GM12874 (cell line): Measurements from ENCODE around the gene ITM2A.

Source experiments
- TF ChIP-seq, protein P1 (sequence below): IDR thresholded peaks from 2 replicates; pipeline ENCODE4 v1.5.1; 2011; ENCODE audit warnings: low read depth, mild to moderate bottlenecking, control low read depth, low read length, moderate library complexity; ENCODE audit not compliant: insufficient read depth

The ITM2A gene

DNA sequence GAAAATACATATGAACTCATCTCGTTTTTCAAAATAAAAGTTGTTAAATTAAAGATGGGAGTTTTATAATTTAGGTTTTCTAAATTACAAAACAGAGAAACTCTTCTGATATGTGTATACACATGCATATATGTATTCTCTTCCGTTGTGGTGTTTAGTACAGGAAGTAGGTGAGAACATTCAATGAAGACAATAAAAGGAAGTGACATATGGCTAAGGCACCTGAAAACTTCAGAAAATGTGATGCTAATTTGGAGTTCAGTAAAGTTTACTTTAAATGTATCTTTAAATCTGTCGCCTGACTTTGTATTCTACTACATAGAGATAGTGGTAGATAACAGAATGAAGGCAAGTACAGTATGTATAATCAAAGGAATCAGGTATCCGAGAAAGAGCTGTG is 33.5 kb upstream of the ITM2A start:
- TF ChIP-seq, protein P1, sequence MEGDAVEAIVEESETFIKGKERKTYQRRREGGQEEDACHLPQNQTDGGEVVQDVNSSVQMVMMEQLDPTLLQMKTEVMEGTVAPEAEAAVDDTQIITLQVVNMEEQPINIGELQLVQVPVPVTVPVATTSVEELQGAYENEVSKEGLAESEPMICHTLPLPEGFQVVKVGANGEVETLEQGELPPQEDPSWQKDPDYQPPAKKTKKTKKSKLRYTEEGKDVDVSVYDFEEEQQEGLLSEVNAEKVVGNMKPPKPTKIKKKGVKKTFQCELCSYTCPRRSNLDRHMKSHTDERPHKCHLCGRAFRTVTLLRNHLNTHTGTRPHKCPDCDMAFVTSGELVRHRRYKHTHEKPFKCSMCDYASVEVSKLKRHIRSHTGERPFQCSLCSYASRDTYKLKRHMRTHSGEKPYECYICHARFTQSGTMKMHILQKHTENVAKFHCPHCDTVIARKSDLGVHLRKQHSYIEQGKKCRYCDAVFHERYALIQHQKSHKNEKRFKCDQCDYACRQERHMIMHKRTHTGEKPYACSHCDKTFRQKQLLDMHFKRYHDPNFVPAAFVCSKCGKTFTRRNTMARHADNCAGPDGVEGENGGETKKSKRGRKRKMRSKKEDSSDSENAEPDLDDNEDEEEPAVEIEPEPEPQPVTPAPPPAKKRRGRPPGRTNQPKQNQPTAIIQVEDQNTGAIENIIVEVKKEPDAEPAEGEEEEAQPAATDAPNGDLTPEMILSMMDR = no peak

DNA sequence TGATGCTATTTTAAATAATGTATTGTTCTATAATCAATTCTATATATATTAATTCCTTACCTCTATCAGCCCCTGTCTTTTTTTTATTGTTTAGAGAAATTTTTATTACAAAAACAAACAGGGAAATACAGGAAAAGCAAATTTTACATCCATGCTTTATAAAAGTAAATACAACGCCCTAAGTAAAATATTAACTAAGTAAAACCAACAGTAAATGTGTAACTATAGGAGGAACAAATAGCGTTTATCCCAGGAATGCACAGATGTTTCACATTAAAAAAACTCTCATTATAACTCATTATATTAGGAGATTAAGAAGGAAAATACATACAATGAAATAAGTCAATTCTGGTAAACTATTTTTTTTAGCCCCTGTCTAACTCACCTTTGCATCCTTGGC is 8.2 kb upstream of the ITM2A start:
- TF ChIP-seq, protein P1 = no peak

DNA sequence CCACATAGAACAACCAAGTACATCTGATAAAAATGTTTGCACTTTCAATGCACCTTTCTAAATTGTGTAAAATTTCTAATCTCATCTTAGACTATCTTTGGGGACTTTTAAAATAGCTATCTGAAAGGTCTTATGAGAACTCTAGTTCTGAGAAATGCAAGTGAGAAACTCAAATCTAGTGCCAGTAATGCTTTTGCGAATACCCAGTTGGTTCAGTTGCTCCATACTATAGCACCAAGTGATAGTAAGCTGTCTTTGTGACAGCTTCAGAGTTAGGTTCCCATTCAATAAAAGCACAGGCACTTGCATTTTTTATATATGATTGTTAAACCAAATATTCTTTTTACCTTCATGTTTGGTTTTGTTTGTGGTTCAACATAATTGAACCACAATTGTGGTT is 4.5 kb upstream of the ITM2A start:
- TF ChIP-seq, protein P1 = no peak

DNA sequence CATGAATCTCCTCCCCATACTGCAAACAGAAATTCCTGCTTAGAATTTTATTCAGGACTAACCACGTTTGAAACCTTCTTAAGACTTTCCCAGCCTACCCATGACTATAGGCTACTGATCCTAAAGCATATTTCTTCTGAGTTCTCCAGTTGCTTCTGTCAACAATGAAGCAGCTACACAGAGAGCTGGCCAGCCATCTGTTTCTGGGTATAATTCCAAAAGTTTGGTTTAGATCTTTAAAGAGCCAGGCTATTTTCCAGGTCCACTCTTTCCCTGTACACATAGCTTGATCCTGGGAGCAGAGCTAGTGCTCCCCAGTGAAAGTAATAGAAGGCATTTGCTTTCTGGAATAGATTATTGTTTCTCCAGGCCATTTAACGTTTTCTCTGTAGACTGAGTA is 4.0 kb upstream of the ITM2A start:
- TF ChIP-seq, protein P1 = no peak

DNA sequence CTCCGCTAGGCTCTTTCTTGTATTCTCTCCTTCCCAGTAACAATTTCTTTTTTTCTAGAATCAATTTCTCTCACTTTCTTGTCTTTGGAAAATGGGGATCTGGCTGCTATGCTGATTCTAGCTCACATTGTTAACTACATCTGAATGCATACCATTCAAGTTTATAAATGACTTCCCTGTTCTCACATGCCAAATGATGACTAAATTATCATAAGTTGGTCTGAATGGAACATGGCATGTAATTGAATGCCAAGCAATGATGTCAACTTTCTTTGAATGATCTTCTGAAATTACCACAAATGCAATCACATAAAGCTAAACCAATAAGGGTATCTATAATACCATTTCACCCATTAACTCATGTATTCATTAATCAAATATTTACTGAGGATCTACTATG is 2.7 kb upstream of the ITM2A start:
- TF ChIP-seq, protein P1 = no peak

DNA sequence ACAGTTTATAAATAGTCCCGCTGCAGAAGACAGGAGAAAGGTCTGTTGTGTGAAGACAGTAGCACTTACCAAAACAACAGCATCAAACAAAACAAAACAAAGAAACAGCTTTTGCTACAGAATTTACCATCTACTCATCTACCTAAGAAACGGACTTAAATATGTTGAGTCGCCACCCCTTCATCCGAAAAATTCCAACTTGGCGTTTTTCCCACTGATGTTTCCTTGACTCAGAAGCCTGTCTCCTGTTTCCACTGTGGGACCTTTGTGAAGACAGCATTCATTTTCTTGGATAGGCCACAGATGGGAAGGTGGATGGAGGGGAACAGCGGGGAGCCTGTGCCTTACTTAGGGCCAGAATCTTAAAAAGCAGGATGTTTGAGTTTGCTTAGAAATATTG is 1.3 kb upstream of the ITM2A start:
- TF ChIP-seq, protein P1 = no peak

DNA sequence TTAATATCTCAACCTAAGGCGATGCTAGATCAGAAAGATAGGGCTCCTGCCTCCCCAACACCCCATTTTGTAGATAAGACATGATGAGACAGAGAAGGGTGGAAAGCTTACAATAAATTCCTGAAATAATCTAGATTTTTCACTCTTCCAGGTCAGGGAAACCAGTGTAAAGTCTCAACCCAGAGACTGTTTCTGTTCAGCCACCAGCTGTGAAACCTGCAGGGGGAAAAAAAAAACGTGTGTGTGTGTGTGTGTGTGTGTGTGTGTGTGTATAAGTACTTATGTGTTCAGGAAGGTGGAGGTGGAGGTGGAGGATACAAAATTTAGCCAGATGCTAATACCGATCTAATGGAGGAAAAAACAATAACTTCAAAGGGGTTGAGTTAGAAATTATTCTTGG is 773 bp upstream of the ITM2A start:
- TF ChIP-seq, protein P1 = no peak

DNA sequence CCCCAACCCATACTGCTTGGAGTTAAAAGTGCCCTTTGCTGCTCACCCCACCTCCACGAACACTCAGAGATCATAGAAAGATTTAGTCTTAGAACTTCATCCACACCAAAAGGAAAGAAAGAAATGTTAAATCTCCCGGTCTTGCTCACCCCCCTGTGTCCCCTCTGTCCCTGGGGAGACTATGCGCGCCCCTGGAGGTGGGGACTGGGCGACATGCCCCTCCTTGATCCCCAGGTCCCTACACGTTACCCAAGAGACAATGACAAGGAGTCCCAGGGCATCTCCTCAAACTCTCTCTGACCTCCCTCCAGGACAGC is 620 bp downstream of the ITM2A start:
- TF ChIP-seq, protein P1 = no peak
